ENCODE data around the gene LARP6. TPM values are rescaled to one million over a fixed set of nuclear protein-coding genes. Genes with fewer than 3 reads are reported as not detected.
A peak's percentile ranks its signal among the peaks of the same experiment; 100 is the strongest.

LARP6 gene
- total and polyA plus RNA-seq, 2 of the 13 experiments (the other 11 are each of a cell fraction or from before 2014, with no cell fraction given), result 2.9 to 8.2 TPM

- TF ChIP-seq HNF4G (IDR thresholded peaks at IDR 0.05; ENCODE audit: borderline replicate concordance, low read depth, low read length), result no peak
- TF ChIP-seq HNF4G (CRISPR knock-in tag; IDR thresholded peaks at IDR 0.05; ENCODE audit: borderline replicate concordance, low read depth), result no peak
- TF ChIP-seq U2AF1 (optimal IDR thresholded peaks at IDR 0.05; ENCODE audit: low read depth, low read length), result no peak
- no peak for TF ChIP-seq ZFP90 (CRISPR knock-in tag; IDR thresholded peaks at IDR 0.05; ENCODE audit: borderline replicate concordance)
- TF ChIP-seq FOXK2 (IDR thresholded peaks at IDR 0.05), result no peak
- TF ChIP-seq, protein P1, sequence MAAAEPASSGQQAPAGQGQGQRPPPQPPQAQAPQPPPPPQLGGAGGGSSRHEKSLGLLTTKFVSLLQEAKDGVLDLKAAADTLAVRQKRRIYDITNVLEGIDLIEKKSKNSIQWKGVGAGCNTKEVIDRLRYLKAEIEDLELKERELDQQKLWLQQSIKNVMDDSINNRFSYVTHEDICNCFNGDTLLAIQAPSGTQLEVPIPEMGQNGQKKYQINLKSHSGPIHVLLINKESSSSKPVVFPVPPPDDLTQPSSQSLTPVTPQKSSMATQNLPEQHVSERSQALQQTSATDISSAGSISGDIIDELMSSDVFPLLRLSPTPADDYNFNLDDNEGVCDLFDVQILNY (CRISPR knock-in tag; conservative IDR thresholded peaks at IDR 0.05), result peak; percentile 96
- TF ChIP-seq, protein P2, sequence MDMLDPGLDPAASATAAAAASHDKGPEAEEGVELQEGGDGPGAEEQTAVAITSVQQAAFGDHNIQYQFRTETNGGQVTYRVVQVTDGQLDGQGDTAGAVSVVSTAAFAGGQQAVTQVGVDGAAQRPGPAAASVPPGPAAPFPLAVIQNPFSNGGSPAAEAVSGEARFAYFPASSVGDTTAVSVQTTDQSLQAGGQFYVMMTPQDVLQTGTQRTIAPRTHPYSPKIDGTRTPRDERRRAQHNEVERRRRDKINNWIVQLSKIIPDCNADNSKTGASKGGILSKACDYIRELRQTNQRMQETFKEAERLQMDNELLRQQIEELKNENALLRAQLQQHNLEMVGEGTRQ (IDR thresholded peaks at IDR 0.05; ENCODE audit: low read depth, low read length), result no peak
- TF ChIP-seq, protein P2 (CRISPR knock-in tag; IDR thresholded peaks at IDR 0.05; ENCODE audit: borderline replicate concordance), result no peak; the same call in 1 of the 2 replicates
- TF ChIP-seq ZMYM3 (CRISPR knock-in tag; IDR thresholded peaks at IDR 0.05), result no peak
- TF ChIP-seq ZBTB1 (CRISPR knock-in tag; IDR thresholded peaks at IDR 0.05; ENCODE audit: borderline replicate concordance), result no peak
- no peak for TF ChIP-seq KLF15 (CRISPR knock-in tag; IDR thresholded peaks at IDR 0.05; ENCODE audit: borderline replicate concordance)
- TF ChIP-seq JUN (CRISPR knock-in tag; IDR thresholded peaks at IDR 0.05), result no peak
- 0 out of 2 replicates have a peak, but pooled peaks have one; percentile 37 for TF ChIP-seq ZKSCAN5 (CRISPR knock-in tag; IDR thresholded peaks at IDR 0.05)
- TF ChIP-seq ZNF570 (CRISPR knock-in tag; IDR thresholded peaks at IDR 0.05; ENCODE audit: borderline replicate concordance), result no peak
- no peak for TF ChIP-seq JUNB (CRISPR knock-in tag; IDR thresholded peaks at IDR 0.05; ENCODE audit: borderline replicate concordance)
- no peak for TF ChIP-seq NFIB (CRISPR knock-in tag; IDR thresholded peaks at IDR 0.05; ENCODE audit: borderline replicate concordance)
- TF ChIP-seq SSRP1 (CRISPR knock-in tag; IDR thresholded peaks at IDR 0.05), result no peak
- no peak for TF ChIP-seq ZFP36L2 (CRISPR knock-in tag; IDR thresholded peaks at IDR 0.05)
- peak; percentile 49 for TF ChIP-seq ZNF747 (CRISPR knock-in tag; IDR thresholded peaks at IDR 0.05; ENCODE audit: borderline replicate concordance)
- TF ChIP-seq GABPA (IDR thresholded peaks at IDR 0.05; ENCODE audit: low read depth, low read length), result peak; percentile 93
- peak; percentile 97 for TF ChIP-seq GABPA (CRISPR knock-in tag; IDR thresholded peaks at IDR 0.05; ENCODE audit: low read depth)
- TF ChIP-seq MTA3 (CRISPR knock-in tag; IDR thresholded peaks at IDR 0.05), result no peak
- peak; percentile 79 for TF ChIP-seq ZNF263 (CRISPR knock-in tag; IDR thresholded peaks at IDR 0.05)
- no peak for TF ChIP-seq ZNF136 (CRISPR knock-in tag; IDR thresholded peaks at IDR 0.05; ENCODE audit: low read depth)
- TF ChIP-seq, protein P3, sequence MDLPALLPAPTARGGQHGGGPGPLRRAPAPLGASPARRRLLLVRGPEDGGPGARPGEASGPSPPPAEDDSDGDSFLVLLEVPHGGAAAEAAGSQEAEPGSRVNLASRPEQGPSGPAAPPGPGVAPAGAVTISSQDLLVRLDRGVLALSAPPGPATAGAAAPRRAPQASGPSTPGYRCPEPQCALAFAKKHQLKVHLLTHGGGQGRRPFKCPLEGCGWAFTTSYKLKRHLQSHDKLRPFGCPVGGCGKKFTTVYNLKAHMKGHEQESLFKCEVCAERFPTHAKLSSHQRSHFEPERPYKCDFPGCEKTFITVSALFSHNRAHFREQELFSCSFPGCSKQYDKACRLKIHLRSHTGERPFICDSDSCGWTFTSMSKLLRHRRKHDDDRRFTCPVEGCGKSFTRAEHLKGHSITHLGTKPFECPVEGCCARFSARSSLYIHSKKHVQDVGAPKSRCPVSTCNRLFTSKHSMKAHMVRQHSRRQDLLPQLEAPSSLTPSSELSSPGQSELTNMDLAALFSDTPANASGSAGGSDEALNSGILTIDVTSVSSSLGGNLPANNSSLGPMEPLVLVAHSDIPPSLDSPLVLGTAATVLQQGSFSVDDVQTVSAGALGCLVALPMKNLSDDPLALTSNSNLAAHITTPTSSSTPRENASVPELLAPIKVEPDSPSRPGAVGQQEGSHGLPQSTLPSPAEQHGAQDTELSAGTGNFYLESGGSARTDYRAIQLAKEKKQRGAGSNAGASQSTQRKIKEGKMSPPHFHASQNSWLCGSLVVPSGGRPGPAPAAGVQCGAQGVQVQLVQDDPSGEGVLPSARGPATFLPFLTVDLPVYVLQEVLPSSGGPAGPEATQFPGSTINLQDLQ (CRISPR knock-in tag; IDR thresholded peaks at IDR 0.05), result no peak
- TF ChIP-seq ZBTB8A (CRISPR knock-in tag; IDR thresholded peaks at IDR 0.05; ENCODE audit: borderline replicate concordance, low read depth), result no peak
Observed at GRCh38 chr15:70892002-70892911, 38.3 kb upstream of the LARP6 start, which contains the start of the genes LRRC49 and THAP10 (continued).
